Colon (tissue), 2 donors: ENCODE data around the gene DIO1.
"Not testable (repeated sequence)": the region's sequence is repeated elsewhere in the genome, so short reads cannot be mapped to it uniquely, and the experiment has no call there.

Experiments used
- FAIRE-seq: peaks from 2 replicates; lab custom pipeline; 2012; peaks lifted over from hg19 to GRCh38; lab: Jason Lieb, UNC
- donor health status: control.
- donor health status: control.

The DIO1 gene

DNA sequence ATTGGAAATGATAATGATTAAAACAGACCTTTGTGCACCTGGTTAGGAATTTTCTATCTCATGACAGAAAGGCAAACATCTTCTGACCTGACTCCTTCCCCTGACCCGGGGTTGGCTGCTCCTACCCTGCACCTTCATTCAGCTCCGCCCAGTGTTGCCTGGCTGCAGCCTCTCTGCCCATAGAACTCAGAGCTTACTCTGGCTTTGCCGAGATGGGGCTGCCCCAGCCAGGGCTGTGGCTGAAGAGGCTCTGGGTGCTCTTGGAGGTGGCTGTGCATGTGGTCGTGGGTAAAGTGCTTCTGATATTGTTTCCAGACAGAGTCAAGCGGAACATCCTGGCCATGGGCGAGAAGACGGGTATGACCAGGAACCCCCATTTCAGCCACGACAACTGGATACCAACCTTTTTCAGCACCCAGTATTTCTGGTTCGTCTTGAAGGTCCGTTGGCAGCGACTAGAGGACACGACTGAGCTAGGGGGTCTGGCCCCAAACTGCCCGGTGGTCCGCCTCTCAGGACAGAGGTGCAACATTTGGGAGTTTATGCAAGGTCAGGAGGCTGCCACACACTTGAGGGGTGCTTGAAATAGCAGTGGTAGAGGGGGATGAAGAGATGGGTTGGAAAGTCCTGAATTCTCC, at the start of gene DIO1:
DIO1 (plus strand) TSS at position 189 of the 638 bp plus-strand sequence; CDS start at position 213, 24 bp downstream.
- FAIRE-seq = no peak

GRCh38 chr1:53847980-53848379, 46.0 kb upstream of the DIO1 start:
- FAIRE-seq = no peak

GRCh38 chr1:53850082-53850673, 43.8 kb upstream of the DIO1 start:
- FAIRE-seq = no peak

DNA sequence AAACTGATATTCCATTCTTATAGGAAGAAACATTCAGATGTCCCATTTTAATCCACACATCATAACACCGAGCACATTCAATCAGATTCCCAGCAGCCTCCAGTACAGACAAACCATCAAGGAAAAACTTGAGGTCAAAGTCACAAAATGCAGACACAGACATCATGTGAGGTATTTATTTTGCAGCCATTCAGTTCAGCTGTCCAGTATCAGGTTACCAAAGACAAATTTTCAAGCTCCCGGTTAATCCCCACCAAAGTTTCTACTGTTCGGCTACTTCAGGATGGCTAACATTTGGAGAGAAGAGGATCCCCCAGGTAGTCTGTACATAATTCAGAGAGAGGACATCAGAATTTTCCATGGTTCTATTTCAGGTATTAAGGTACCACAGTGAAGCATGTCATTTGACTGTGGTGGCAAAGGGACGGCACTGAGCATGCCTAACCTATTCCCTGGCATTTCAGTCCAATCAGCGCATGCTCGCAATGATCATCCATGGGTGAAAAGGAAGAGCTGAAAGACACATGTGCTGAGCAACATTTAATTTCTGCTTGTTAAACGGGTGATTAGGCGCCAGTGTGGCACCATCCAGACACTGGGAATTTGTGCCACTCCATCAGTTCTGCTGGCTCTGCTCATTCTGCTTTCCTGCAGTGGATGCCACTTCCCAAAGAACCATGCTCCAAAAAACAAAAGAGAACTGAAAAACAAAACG, 42.3 kb upstream of the DIO1 start:
- FAIRE-seq = no peak

- no peak for FAIRE-seq
These were observed 33.0 kb upstream of the DIO1 start for GRCh38 chr1:53860967-53861411.

DNA sequence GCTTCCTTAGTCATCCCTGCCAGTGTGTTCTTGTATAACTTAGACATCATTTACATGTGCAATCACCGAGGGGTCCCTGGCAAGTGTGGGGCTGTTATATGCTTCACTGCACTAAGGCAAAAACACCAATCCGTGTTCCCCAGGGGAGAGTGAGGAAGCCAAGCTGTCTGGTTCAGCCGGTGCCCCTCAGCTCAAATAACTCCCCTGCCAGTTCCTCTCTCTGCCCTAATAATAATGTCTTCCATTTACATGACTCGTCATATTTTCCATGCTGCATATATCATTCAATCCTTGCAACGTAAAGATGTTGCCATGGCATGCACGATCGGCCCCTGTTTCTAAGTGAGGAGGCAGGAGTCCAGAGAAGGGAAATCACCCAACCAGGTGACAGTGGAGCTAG, 31.5 kb upstream of the DIO1 start:
- FAIRE-seq = no peak

DNA sequence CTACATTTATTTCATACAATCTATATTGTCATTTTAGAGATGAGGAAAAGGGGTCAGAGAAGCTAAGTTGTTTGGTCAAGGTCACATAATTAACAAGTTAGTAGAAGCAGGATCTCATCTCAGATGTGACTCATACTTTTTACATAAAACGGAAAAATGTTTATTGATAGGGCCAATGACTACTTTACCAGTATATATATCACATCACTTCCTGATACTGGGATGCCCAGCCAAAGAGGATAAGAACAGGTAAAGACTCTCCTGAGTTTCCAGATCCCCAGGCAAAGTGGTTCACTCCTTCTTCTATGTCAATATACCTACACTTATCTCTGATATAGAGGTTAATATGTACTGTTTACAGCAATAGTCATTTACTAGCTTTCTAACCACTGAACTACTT, 25.4 kb upstream of the DIO1 start:
- FAIRE-seq = no peak

DNA sequence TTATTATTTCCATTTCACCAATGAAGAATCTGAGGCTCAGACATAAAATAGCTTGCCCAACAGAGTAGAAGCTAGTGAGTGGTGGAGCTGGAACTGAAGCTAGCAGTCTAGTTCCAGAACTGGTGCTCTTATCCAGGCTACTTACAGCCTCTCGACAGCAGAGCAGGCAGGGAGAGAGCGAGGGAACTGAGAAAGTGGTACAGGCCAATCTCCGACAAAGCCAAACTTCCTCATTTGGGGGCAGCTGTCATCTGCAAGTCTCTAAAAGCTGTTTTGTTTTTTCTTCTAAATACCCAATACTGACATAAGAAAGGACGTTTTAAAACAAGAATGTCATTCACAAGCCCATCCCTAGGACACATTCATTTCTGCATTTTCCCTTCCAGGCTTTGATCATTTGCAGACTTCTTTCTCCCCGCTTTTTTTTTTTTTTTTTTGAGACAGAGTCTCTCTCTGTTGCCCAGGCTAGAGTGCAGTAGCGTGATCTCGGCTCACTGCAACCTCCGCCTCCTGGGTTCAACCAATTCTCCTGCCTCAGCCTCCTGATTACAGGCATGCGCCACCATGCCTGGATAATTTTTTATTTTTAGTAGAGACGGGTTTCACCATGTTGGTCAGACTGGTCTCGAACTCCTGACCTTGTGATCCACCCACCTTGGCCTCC, 24.4 kb upstream of the DIO1 start:
- no peak for FAIRE-seq

GRCh38 chr1:53871221-53871620, 22.8 kb upstream of the DIO1 start:
- no peak for FAIRE-seq

DNA sequence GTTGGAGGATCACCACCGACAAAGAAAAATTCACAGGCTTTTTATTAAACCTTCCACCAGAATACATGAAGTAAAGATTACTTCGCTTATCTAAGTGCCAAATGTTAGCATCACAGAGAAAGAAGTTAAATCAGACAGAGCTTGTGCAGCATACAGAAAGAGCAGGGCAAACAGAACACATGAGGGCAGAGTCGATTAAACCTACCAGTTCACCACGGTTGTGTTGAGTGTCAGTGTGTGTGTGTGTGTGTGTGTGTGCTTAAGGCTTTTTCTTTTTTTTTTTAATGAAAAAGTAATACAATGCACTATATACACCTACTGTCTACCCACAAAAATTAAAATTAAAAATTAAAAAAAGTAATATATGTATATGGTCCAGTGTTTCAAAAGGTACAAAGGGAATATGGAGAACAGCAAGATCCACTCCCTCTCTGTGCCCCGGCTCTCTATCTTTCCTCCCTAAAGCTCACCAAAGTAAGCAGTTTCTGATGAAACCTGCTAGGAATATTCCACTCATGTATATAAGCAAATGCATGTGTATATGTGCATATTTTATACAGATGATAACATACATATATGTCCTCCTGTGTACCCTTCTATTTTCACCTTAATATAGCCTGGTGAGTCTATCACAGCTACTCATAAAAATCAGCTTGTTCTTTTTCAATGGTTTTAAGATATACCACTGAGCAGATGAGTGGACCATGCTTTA, 22.1 kb upstream of the DIO1 start:
- no peak for FAIRE-seq

- not testable (repeated sequence) for FAIRE-seq
These were observed 18.8 kb upstream of the DIO1 start for GRCh38 chr1:53875150-53875549.

GRCh38 chr1:53878492-53879105, 15.4 kb upstream of the DIO1 start:
- peak; percentile 61 for FAIRE-seq

- FAIRE-seq = not testable (repeated sequence)
These were observed 12.1 kb upstream of the DIO1 start for GRCh38 chr1:53881853-53882252.

DNA sequence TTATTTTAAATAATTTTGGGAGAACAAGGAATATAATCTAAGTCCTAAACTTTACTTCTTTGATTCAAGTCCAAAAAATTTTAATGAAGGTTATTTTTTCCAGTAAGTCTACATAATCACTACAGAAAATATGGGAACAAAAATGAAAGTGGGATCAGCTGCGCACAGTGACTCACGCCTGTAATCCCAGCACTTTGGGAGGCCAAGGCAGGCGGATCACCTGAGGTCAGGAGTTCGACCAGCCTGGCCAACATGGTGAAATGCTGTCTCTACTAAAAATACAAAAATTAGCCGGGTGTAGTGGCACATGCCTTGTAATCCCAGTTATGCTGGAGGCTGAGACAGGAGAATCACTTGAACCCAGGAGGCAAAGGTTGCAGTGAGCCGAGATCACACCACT, 10.4 kb upstream of the DIO1 start:
- FAIRE-seq = not testable (repeated sequence)

DNA sequence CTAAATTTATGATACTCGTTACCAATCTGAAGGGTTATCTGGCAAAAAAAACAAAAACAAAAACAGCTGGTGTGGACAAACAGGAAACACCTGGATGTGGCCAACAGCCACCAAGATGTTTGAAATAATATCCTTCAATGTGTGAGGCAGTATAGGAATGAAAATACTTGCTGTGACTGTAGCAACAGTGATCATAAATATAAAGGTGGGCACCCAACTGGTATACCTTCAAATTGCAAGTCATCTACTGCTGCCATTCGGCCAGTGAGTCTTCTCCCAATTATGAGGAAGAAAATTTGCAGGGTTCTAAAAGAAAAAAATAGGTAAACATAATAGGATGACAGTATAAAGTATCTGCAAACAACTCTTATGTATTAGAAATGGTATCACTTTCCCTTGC, 5.3 kb upstream of the DIO1 start:
- FAIRE-seq = no peak

DNA sequence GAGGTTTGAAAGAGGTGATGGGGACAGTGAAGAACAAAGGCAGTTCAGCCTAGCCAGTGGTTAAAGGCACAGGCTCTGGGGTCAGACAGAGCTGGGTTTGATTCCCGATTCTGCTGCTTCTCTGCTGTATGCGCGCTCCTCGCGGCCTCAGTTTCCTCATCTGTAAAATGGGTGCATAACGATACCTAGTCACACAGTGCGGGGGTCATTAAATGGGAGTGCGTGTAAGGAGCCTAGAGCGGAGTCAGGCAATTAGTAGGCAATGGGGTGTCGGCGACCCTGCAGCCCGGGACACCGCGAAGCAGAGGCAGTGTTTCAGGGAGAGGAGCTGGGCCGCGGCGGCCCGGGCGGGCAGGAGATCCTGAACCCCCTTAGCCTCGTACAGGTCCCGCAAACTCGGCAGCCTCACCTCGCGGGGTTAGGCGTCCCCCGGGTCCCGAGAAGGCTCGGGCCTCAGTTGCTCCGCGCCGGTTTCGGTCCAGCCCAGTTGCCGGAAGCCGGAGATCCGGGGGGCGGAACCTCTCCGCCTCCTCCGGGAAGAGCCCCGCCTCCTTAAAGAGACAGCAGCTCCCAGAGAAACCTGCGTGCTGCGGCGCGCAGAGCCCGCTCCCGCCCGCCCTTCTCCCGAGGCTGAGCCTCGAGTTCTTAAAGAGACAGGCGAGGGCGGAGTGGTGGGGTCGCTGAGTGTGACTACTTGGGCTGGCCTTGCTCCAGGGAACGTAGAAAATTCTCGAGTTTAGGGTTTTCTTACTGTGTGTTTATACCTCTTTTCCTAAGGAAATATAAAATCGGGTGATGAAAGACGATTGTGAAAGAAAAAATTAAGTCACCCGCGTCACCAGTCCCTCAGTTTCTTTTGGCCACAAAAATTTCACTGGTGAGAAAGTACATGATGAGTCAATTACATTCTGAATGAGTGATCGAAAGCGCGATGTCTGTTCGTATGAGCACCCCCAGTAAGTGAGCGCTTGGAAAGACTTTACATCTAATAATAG, 4.4 kb upstream of the DIO1 start, which contains the start of gene YIPF1:
YIPF1 (minus strand) TSS at position 494 of the 995 bp plus-strand sequence. CDS start 860 bp downstream, outside the sequence.
- FAIRE-seq = no peak

DNA sequence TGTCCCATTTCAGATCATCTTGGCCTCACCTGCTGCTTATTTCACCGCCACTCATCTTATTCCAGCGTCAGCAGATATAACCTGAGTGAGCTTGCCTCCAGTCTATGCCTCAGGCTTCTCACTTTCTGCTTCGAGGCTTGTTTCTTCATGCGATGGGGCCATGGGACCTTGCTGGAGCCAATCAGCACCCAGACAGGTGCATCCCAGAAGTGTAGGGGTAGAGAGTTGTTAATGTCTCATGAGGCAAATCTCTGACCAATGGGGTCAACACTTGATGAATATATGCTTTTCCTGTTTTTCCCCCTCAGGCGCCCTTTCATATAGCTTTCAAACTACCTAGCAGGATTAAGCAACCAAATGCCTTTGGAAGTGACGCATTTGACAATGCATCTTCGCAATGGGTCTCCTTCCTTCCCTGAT, 3.5 kb upstream of the DIO1 start:
- FAIRE-seq = no peak

DNA sequence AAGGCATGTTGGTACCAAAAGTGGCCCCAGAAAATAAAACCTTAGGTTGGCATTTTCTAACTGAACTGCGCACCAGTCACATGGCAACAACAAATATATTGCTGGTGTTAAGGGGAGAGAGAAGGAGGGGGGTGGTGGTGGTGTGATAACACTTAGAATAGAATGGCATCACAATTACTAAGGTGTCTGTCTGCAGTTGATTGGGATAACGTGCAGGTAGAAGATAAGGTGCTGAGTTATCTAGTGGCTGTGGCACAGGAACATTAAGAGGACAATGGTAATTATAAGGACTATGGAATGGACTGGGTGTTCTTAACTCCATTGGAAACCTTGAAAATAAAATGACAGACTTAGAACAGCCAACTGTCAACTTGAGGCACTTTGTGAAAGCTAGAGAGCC, 3.0 kb upstream of the DIO1 start:
- no peak for FAIRE-seq

DNA sequence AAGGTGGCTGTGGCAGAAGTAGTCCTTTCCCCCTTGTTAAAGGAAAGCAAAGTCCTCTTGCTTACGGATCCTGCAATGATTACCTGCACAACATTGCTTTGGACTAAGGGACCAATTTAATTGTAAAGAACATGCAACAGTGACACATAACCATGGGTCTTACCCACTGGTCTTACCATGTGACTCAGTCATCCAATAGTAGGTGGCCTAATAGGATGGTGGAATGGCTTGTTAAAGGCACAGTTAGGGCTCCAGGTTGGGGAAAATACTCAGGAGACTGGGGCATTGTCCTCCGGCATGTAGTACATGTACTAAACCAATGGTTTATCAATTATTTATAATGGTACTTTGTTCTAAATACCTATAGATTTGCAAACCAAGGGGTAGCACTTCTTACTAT, 2.3 kb upstream of the DIO1 start:
- FAIRE-seq = no peak

- FAIRE-seq = no peak
These were observed 1.1 kb upstream of the DIO1 start for GRCh38 chr1:53892911-53893310.
